ENCODE measurements around the gene NSUN6.

NSUN6 gene

GRCh38 chr10:18651324-18652007, at the start of gene NSUN6:
TSS of gene NSUN6 (minus strand) at chr10:18651587. CDS start at chr10:18651203, 384 bp downstream.
- H3K4me1 ChIP-seq (ENCODE audit: control insufficient read depth in 1 of 2, insufficient read depth in 2 of 2, low read length in 2 of 2), result peaks cover 6 to 14% of the 10 kb centered on the region in 2 donors
- H3K27ac ChIP-seq (ENCODE audit: low read depth, low read length), result peak within 1 kb of the TSS; percentile 69
- no peaks in the 10 kb centered on the region for H3K27me3 ChIP-seq (ENCODE audit: control insufficient read depth in 1 of 2, insufficient read depth in 2 of 2, low read length in 2 of 2)
- peak within 1 kb of the TSS; percentile 93 to 96 for H3K4me3 ChIP-seq (ENCODE audit: low read depth in 1 of 2, low read length in 2 of 2)
- no peaks in the 10 kb centered on the region for H3K36me3 ChIP-seq (ENCODE audit: control insufficient read depth in 1 of 2, insufficient read depth in 2 of 2, low read length in 2 of 2)
- H3K9ac ChIP-seq (ENCODE audit: low read depth in 1 of 2, low read length in 2 of 2), result peak within 1 kb of the TSS; percentile 92 to 94
- no peaks in the 10 kb centered on the region for H3K9me3 ChIP-seq (ENCODE audit: control insufficient read depth in 1 of 2, low read length in 2 of 2)

GRCh38 chr10:18699849-18700840, 48.8 kb upstream of the NSUN6 start:
- Histone ChIP-seq H3K9me3 (ENCODE audit: control insufficient read depth in 1 of 2, low read length in 2 of 2) (no peaks in the 10 kb centered on the region), H3K4me1 (ENCODE audit: control insufficient read depth in 1 of 2, insufficient read depth in 2 of 2, low read length in 2 of 2) (no peaks in the 10 kb centered on the region), H3K27me3 (ENCODE audit: control insufficient read depth in 1 of 2, insufficient read depth in 2 of 2, low read length in 2 of 2) (no peaks in the 10 kb centered on the region), H3K36me3 (ENCODE audit: control insufficient read depth in 1 of 2, insufficient read depth in 2 of 2, low read length in 2 of 2) (no peaks in the 10 kb centered on the region), H3K9ac (ENCODE audit: low read depth in 1 of 2, low read length in 2 of 2) (no peak overlapping the region), H3K4me3 (ENCODE audit: low read depth in 1 of 2, low read length in 2 of 2) (no peak overlapping the region), H3K27ac (ENCODE audit: low read depth, low read length) (no peak overlapping the region)

- Histone ChIP-seq H3K9me3 (ENCODE audit: control insufficient read depth in 1 of 2, low read length in 2 of 2) (no peaks in the 10 kb centered on the region), H3K36me3 (ENCODE audit: control insufficient read depth in 1 of 2, insufficient read depth in 2 of 2, low read length in 2 of 2) (no peaks in the 10 kb centered on the region), H3K4me1 (ENCODE audit: control insufficient read depth in 1 of 2, insufficient read depth in 2 of 2, low read length in 2 of 2) (no peaks in the 10 kb centered on the region), H3K27ac (ENCODE audit: low read depth, low read length) (no peak overlapping the region), H3K27me3 (ENCODE audit: control insufficient read depth in 1 of 2, insufficient read depth in 2 of 2, low read length in 2 of 2) (no peaks in the 10 kb centered on the region), H3K4me3 (ENCODE audit: low read depth in 1 of 2, low read length in 2 of 2) (no peak overlapping the region), H3K9ac (ENCODE audit: low read depth in 1 of 2, low read length in 2 of 2) (no peak overlapping the region)
These were observed 39.2 kb upstream of the NSUN6 start for GRCh38 chr10:18690541-18690940.

- Histone ChIP-seq H3K9ac (ENCODE audit: low read depth in 1 of 2, low read length in 2 of 2) (no peak overlapping the region), H3K36me3 (ENCODE audit: control insufficient read depth in 1 of 2, insufficient read depth in 2 of 2, low read length in 2 of 2) (no peaks in the 10 kb centered on the region), H3K9me3 (ENCODE audit: control insufficient read depth in 1 of 2, low read length in 2 of 2) (no peaks in the 10 kb centered on the region), H3K27me3 (ENCODE audit: control insufficient read depth in 1 of 2, insufficient read depth in 2 of 2, low read length in 2 of 2) (no peaks in the 10 kb centered on the region), H3K4me3 (ENCODE audit: low read depth in 1 of 2, low read length in 2 of 2) (no peak overlapping the region), H3K4me1 (ENCODE audit: control insufficient read depth in 1 of 2, insufficient read depth in 2 of 2, low read length in 2 of 2) (no peaks in the 10 kb centered on the region), H3K27ac (ENCODE audit: low read depth, low read length) (no peak overlapping the region)
These were observed 38.1 kb upstream of the NSUN6 start for GRCh38 chr10:18689498-18689897.

GRCh38 chr10:18687706-18688105, 36.3 kb upstream of the NSUN6 start:
- Histone ChIP-seq H3K36me3 (ENCODE audit: control insufficient read depth in 1 of 2, insufficient read depth in 2 of 2, low read length in 2 of 2) (no peaks in the 10 kb centered on the region), H3K4me1 (ENCODE audit: control insufficient read depth in 1 of 2, insufficient read depth in 2 of 2, low read length in 2 of 2) (no peaks in the 10 kb centered on the region), H3K27me3 (ENCODE audit: control insufficient read depth in 1 of 2, insufficient read depth in 2 of 2, low read length in 2 of 2) (no peaks in the 10 kb centered on the region), H3K27ac (ENCODE audit: low read depth, low read length) (no peak overlapping the region), H3K9me3 (ENCODE audit: control insufficient read depth in 1 of 2, low read length in 2 of 2) (no peaks in the 10 kb centered on the region), H3K9ac (ENCODE audit: low read depth in 1 of 2, low read length in 2 of 2) (no peak overlapping the region), H3K4me3 (ENCODE audit: low read depth in 1 of 2, low read length in 2 of 2) (no peak overlapping the region)

GRCh38 chr10:18687195-18687594, 35.8 kb upstream of the NSUN6 start:
- no peak overlapping the region for H3K27ac ChIP-seq (ENCODE audit: low read depth, low read length)
- no peak overlapping the region for H3K9ac ChIP-seq (ENCODE audit: low read depth in 1 of 2, low read length in 2 of 2)
- no peaks in the 10 kb centered on the region for H3K9me3 ChIP-seq (ENCODE audit: control insufficient read depth in 1 of 2, low read length in 2 of 2)
- H3K36me3 ChIP-seq (ENCODE audit: control insufficient read depth in 1 of 2, insufficient read depth in 2 of 2, low read length in 2 of 2), result no peaks in the 10 kb centered on the region
- H3K4me1 ChIP-seq (ENCODE audit: control insufficient read depth in 1 of 2, insufficient read depth in 2 of 2, low read length in 2 of 2), result no peaks in the 10 kb centered on the region
- H3K27me3 ChIP-seq (ENCODE audit: control insufficient read depth in 1 of 2, insufficient read depth in 2 of 2, low read length in 2 of 2), result no peaks in the 10 kb centered on the region
- H3K4me3 ChIP-seq (ENCODE audit: low read depth in 1 of 2, low read length in 2 of 2), result no peak overlapping the region

GRCh38 chr10:18685555-18685954, 34.2 kb upstream of the NSUN6 start:
- Histone ChIP-seq H3K4me1 (ENCODE audit: control insufficient read depth in 1 of 2, insufficient read depth in 2 of 2, low read length in 2 of 2) (no peaks in the 10 kb centered on the region), H3K27ac (ENCODE audit: low read depth, low read length) (no peak overlapping the region), H3K9ac (ENCODE audit: low read depth in 1 of 2, low read length in 2 of 2) (no peak overlapping the region), H3K4me3 (ENCODE audit: low read depth in 1 of 2, low read length in 2 of 2) (no peak overlapping the region), H3K36me3 (ENCODE audit: control insufficient read depth in 1 of 2, insufficient read depth in 2 of 2, low read length in 2 of 2) (no peaks in the 10 kb centered on the region), H3K9me3 (ENCODE audit: control insufficient read depth in 1 of 2, low read length in 2 of 2) (no peaks in the 10 kb centered on the region), H3K27me3 (ENCODE audit: control insufficient read depth in 1 of 2, insufficient read depth in 2 of 2, low read length in 2 of 2) (no peaks in the 10 kb centered on the region)

GRCh38 chr10:18684953-18685352, 33.6 kb upstream of the NSUN6 start:
- H3K27me3 ChIP-seq (ENCODE audit: control insufficient read depth in 1 of 2, insufficient read depth in 2 of 2, low read length in 2 of 2), result no peaks in the 10 kb centered on the region
- H3K9ac ChIP-seq (ENCODE audit: low read depth in 1 of 2, low read length in 2 of 2), result no peak overlapping the region
- H3K36me3 ChIP-seq (ENCODE audit: control insufficient read depth in 1 of 2, insufficient read depth in 2 of 2, low read length in 2 of 2), result no peaks in the 10 kb centered on the region
- no peak overlapping the region for H3K4me3 ChIP-seq (ENCODE audit: low read depth in 1 of 2, low read length in 2 of 2)
- H3K27ac ChIP-seq (ENCODE audit: low read depth, low read length), result no peak overlapping the region
- H3K4me1 ChIP-seq (ENCODE audit: control insufficient read depth in 1 of 2, insufficient read depth in 2 of 2, low read length in 2 of 2), result no peaks in the 10 kb centered on the region
- H3K9me3 ChIP-seq (ENCODE audit: control insufficient read depth in 1 of 2, low read length in 2 of 2), result no peaks in the 10 kb centered on the region

GRCh38 chr10:18684416-18684815, 33.0 kb upstream of the NSUN6 start:
- Histone ChIP-seq H3K27me3 (ENCODE audit: control insufficient read depth in 1 of 2, insufficient read depth in 2 of 2, low read length in 2 of 2) (no peaks in the 10 kb centered on the region), H3K9me3 (ENCODE audit: control insufficient read depth in 1 of 2, low read length in 2 of 2) (no peaks in the 10 kb centered on the region), H3K36me3 (ENCODE audit: control insufficient read depth in 1 of 2, insufficient read depth in 2 of 2, low read length in 2 of 2) (no peaks in the 10 kb centered on the region), H3K9ac (ENCODE audit: low read depth in 1 of 2, low read length in 2 of 2) (no peak overlapping the region), H3K4me3 (ENCODE audit: low read depth in 1 of 2, low read length in 2 of 2) (no peak overlapping the region), H3K4me1 (ENCODE audit: control insufficient read depth in 1 of 2, insufficient read depth in 2 of 2, low read length in 2 of 2) (no peaks in the 10 kb centered on the region), H3K27ac (ENCODE audit: low read depth, low read length) (no peak overlapping the region)

GRCh38 chr10:18683427-18683826, 32.0 kb upstream of the NSUN6 start:
- no peak overlapping the region for H3K9ac ChIP-seq (ENCODE audit: low read depth in 1 of 2, low read length in 2 of 2)
- no peak overlapping the region for H3K27ac ChIP-seq (ENCODE audit: low read depth, low read length)
- no peak overlapping the region for H3K4me3 ChIP-seq (ENCODE audit: low read depth in 1 of 2, low read length in 2 of 2)
- H3K9me3 ChIP-seq (ENCODE audit: control insufficient read depth in 1 of 2, low read length in 2 of 2), result no peaks in the 10 kb centered on the region
- H3K27me3 ChIP-seq (ENCODE audit: control insufficient read depth in 1 of 2, insufficient read depth in 2 of 2, low read length in 2 of 2), result no peaks in the 10 kb centered on the region
- H3K4me1 ChIP-seq (ENCODE audit: control insufficient read depth in 1 of 2, insufficient read depth in 2 of 2, low read length in 2 of 2), result no peaks in the 10 kb centered on the region
- H3K36me3 ChIP-seq (ENCODE audit: control insufficient read depth in 1 of 2, insufficient read depth in 2 of 2, low read length in 2 of 2), result no peaks in the 10 kb centered on the region
